Measurements from ENCODE around the gene RAB37.

Gene RAB37

DNA sequence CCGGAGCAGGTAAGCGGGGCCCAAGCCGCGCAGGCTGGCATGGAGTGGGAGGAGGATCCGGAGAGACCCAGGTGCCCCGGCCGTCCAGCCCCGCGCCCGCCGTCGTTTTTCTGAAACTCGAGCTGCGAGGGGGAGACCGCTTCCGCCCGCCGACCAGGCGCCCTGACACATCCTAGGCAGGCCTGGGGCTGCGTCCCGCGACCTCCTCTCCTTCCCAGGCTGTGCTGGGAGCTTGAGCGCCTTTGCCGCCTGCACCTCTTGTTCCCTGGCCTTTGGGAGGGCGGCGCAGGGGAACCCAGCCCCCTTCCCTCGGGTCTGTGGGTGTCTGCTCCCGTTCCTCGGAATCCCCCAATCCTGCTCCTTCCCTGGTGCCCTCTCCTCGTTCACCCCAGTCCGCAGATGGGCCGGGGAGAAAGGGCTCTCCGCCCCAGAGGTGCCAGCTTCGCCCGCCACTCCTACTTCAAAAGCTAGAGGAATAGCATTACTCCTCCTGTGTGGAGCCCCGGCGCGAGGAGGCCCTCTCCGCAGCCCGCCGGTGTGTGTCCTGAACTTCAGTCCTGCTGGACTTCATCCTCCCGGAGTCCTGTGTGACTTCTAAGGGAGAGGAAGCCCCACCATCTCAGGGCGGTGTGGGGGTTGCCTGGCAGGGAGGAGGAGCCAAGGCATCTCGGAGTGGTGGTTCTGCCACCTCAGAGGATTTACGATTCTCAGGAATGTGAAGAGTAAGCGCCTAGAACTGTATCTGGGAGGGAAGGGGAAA, 12.4 kb downstream of the RAB37 start:
- DNase-seq (ENCODE audit: low spot score) = no peak
- Histone ChIP-seq H3K27ac (peak overlapping the region in 1 of 2 donors; percentile 70), H3K4me3 (peak overlapping the region; percentile 88)
- TF ChIP-seq, protein P1, sequence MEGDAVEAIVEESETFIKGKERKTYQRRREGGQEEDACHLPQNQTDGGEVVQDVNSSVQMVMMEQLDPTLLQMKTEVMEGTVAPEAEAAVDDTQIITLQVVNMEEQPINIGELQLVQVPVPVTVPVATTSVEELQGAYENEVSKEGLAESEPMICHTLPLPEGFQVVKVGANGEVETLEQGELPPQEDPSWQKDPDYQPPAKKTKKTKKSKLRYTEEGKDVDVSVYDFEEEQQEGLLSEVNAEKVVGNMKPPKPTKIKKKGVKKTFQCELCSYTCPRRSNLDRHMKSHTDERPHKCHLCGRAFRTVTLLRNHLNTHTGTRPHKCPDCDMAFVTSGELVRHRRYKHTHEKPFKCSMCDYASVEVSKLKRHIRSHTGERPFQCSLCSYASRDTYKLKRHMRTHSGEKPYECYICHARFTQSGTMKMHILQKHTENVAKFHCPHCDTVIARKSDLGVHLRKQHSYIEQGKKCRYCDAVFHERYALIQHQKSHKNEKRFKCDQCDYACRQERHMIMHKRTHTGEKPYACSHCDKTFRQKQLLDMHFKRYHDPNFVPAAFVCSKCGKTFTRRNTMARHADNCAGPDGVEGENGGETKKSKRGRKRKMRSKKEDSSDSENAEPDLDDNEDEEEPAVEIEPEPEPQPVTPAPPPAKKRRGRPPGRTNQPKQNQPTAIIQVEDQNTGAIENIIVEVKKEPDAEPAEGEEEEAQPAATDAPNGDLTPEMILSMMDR (IDR thresholded peaks at IDR 0.05) = no peak

DNA sequence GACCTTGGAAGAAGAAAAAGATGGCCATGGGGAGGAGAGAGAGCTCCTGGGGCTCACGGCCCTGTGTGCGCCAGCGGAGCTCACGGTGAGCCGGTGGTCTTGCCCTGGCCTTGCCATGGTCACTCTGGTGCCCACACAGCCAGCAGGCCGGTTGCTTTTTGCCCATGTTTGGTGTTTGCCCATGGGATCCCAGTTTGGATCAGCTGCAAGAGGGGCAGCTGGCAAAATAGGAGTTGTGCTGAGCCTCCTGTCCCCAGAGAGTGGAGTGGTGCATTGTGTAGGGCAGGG, 12.9 kb downstream of the RAB37 start:
- no peak for DNase-seq (ENCODE audit: low spot score)
- H3K27ac ChIP-seq = peak overlapping the region in 1 of 2 donors; percentile 39

DNA sequence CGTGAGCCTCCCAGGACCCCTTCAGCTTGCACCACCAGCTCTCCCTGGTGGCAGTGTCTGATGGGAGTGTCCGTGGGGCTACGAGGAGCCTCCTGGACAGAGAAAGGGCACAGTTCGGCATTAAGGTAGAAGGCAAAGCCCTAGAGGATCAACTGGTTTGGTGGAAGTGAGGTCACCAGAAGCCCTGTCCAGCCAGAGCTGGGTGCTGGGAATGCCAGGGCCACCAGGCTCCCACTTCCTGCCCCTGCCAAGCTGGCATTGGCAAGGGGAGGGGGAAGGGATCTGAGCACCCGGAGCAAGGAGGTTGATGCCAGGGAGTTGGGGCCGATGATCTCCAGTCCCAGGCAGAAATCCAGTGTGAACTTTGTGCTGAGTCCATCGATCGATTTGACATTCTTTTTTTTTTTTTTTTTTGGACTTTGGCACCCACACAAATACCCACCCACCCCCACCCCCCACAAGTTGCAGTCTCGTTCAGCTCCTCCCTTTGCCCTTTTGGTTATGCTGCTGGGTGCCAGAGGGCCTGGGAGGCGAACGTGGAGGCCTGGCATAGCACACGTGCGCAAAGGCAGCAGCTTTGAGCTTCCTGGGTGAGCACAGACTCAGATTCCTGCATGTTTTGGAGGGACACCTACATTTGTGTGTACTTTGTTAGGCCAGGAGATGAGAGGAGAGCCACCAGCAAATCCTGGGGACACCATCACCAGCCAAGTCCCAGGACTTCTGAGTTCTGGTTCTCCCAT, 13.4 kb downstream of the RAB37 start:
- no peak for DNase-seq (ENCODE audit: low spot score)
- TF ChIP-seq, protein P1 (IDR thresholded peaks at IDR 0.05) = no peak
- Histone ChIP-seq H3K27ac (peak overlapping the region in 1 of 2 donors; percentile 39), H3K4me3 (peak overlapping the region; percentile 88)

More for the DNA sequence above, 12.9 kb downstream of the RAB37 start:
- TF ChIP-seq, protein P1 (IDR thresholded peaks at IDR 0.05) = no peak
- peak overlapping the region; percentile 88 for H3K4me3 ChIP-seq

DNA sequence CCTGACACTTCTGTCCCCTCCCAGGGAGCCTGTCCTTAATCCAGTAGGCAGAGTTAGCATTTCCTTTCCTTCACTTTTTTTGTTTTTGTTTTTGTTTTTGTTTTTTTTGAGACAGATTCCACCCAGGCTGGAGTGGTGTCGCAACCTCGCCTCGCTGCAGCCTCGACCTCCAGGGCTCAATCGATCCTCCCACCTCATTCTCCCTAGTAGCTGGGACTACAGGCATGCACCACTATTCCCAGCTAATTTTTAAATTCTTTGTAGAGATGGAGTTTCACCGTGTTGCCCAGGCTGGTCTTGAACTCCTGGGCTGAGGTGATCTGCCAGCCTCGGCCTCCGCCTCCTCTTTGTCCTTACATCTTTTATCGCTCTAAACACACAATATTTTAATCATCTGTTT, 15.4 kb downstream of the RAB37 start:
- H3K4me3 ChIP-seq = no peak overlapping the region
- TF ChIP-seq, protein P1 (IDR thresholded peaks at IDR 0.05) = no peak
- no peak overlapping the region for H3K27ac ChIP-seq

DNA sequence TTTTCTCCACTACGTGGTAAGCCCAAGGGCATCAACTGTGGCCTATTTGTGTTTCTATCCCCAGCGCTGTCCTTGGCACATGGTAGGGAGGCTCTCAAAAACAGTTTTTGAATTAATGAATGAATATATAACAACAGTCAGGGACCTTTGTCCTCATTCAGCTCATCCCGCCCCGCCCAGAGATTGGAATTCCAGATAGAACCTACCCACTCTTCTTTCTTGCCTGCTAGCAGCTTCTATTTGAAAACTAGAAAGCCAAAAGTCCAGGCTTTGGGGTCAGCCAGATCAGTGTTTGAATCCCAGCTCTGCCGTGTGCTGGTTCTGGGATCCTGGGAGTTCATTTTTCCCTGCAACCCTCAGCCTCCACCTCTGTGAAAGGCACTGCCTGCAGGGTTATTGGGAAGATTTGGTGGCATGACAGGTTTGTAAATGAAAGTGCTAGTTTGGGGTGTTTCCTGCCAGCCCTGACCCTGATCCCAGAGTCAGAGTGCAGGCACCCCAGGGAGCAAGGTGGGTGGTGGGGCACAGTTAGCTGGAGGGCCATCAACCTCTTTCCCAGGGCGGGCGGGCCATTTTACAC, 15.9 kb downstream of the RAB37 start:
- Histone ChIP-seq H3K27ac (no peak overlapping the region), H3K4me3 (no peak overlapping the region)
- TF ChIP-seq, protein P1 (IDR thresholded peaks at IDR 0.05) = no peak
- no peak for DNase-seq (ENCODE audit: low spot score)

More for the DNA sequence above, 15.4 kb downstream of the RAB37 start:
- DNase-seq (ENCODE audit: low spot score) = no peak

DNA sequence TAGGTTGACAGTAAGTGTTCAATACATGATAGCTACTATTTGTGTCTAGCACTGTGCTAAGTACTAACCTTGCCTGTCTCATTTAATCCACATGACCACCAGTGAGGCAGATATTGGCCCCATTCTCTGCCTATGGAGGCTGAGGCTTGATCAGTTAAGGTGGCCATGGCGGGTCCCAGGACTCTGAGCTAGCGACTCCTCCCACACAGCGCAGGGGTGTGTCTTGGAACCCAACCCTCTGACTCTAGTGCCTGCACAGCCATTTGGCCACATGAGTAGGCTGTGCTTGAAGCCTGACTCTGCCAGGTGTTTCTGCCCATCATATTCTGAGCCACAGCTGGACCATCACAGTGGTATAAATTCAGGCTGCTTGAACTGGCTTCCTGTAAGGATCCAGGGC, 17.8 kb downstream of the RAB37 start:
- no peak overlapping the region for H3K4me3 ChIP-seq
- TF ChIP-seq, protein P1 (IDR thresholded peaks at IDR 0.05) = no peak
- H3K27ac ChIP-seq = no peak overlapping the region
- DNase-seq (ENCODE audit: low spot score) = no peak

Measured in coronary artery (tissue), 2 donors.